ENCODE measurements around the gene CTNNAL1.
A peak's percentile ranks its signal among the peaks of the same experiment; 100 is the strongest.

Gene CTNNAL1

GRCh38 chr9:109028457-109028856 lies 15.2 kb upstream of the CTNNAL1 start:
- Histone ChIP-seq H3K36me3 (peaks cover 86% of the 10 kb centered on the region), H4K20me1 (0 out of 2 replicates have a peak, but pooled peaks cover 17% of the 10 kb centered on the region), H3K27ac (no peak overlapping the region), H3K27me3 (no peaks in the 10 kb centered on the region), H3K9me3 (no peaks in the 10 kb centered on the region), H3K9ac (no peak overlapping the region), H3K4me3 (no peak overlapping the region), H3K4me1 (no peaks in the 10 kb centered on the region), H3K4me2 (no peak overlapping the region)
- TF ChIP-seq Cebpa-rat (IDR thresholded peaks at IDR 0.05), result no peak

- Histone ChIP-seq H3K4me2 (no peak overlapping the region), H3K9me3 (no peaks in the 10 kb centered on the region), H3K9ac (no peak overlapping the region), H3K4me3 (no peak overlapping the region), H3K27me3 (no peaks in the 10 kb centered on the region), H3K27ac (no peak overlapping the region), H3K4me1 (no peaks in the 10 kb centered on the region), H4K20me1 (0 out of 2 replicates have a peak, but pooled peaks cover 17% of the 10 kb centered on the region), H3K36me3 (peaks cover 74% of the 10 kb centered on the region)
- no peak for TF ChIP-seq Cebpa-rat (IDR thresholded peaks at IDR 0.05)
Observed at GRCh38 chr9:109027176-109027575, 13.9 kb upstream of the CTNNAL1 start.

GRCh38 chr9:109026306-109026705 lies 13.0 kb upstream of the CTNNAL1 start:
- Histone ChIP-seq H3K9me3 (no peaks in the 10 kb centered on the region), H3K27ac (no peak overlapping the region), H3K27me3 (no peaks in the 10 kb centered on the region), H3K4me2 (no peak overlapping the region), H3K4me1 (no peaks in the 10 kb centered on the region; the same call in 1 of the 2 replicates), H3K4me3 (no peak overlapping the region), H3K36me3 (peaks cover 74% of the 10 kb centered on the region), H3K9ac (no peak overlapping the region), H4K20me1 (0 out of 2 replicates have a peak, but pooled peaks cover 25% of the 10 kb centered on the region)
- TF ChIP-seq Cebpa-rat (IDR thresholded peaks at IDR 0.05), result no peak

- Histone ChIP-seq H3K4me1 (peaks cover 22% of the 10 kb centered on the region), H3K9me3 (no peaks in the 10 kb centered on the region), H3K36me3 (peaks cover 74% of the 10 kb centered on the region), H3K27ac (no peak overlapping the region), H4K20me1 (peaks cover 30% of the 10 kb centered on the region; the same call in 1 of the 2 replicates), H3K4me3 (no peak overlapping the region), H3K9ac (no peak overlapping the region), H3K4me2 (no peak overlapping the region), H3K27me3 (no peaks in the 10 kb centered on the region)
- TF ChIP-seq Cebpa-rat (IDR thresholded peaks at IDR 0.05), result no peak
Observed at GRCh38 chr9:109022873-109023272, 9.6 kb upstream of the CTNNAL1 start.

GRCh38 chr9:109020581-109021511 lies 7.5 kb upstream of the CTNNAL1 start:
- Histone ChIP-seq H3K27me3 (no peaks in the 10 kb centered on the region), H4K20me1 (peaks cover 25% of the 10 kb centered on the region; the same call in 1 of the 2 replicates), H3K36me3 (peaks cover 54% of the 10 kb centered on the region), H3K4me1 (peaks cover 43% of the 10 kb centered on the region), H3K9me3 (no peaks in the 10 kb centered on the region), H3K27ac (no peak overlapping the region), H3K9ac (no peak overlapping the region), H3K4me2 (no peak overlapping the region), H3K4me3 (no peak overlapping the region)
- TF ChIP-seq Cebpa-rat (IDR thresholded peaks at IDR 0.05), result peak; percentile 51; the same call in 1 of the 2 replicates

- Histone ChIP-seq H4K20me1 (peaks cover 19% of the 10 kb centered on the region; the same call in 1 of the 2 replicates), H3K27ac (no peak overlapping the region), H3K9me3 (no peaks in the 10 kb centered on the region), H3K4me1 (peaks cover 50% of the 10 kb centered on the region), H3K4me2 (no peak overlapping the region), H3K27me3 (no peaks in the 10 kb centered on the region), H3K9ac (no peak overlapping the region), H3K4me3 (no peak overlapping the region), H3K36me3 (peaks cover 47% of the 10 kb centered on the region)
- TF ChIP-seq Cebpa-rat (IDR thresholded peaks at IDR 0.05), result no peak
Observed at GRCh38 chr9:109020113-109020512, 6.8 kb upstream of the CTNNAL1 start.

GRCh38 chr9:109019420-109019819 lies 6.1 kb upstream of the CTNNAL1 start:
- TF ChIP-seq Cebpa-rat (IDR thresholded peaks at IDR 0.05), result no peak
- H3K4me1 ChIP-seq, result peaks cover 57% of the 10 kb centered on the region
- peaks cover 40% of the 10 kb centered on the region for H3K36me3 ChIP-seq

GRCh38 chr9:109017493-109017892 lies 4.2 kb upstream of the CTNNAL1 start:
- peaks cover 69% of the 10 kb centered on the region for H3K4me1 ChIP-seq
- H3K4me3 ChIP-seq, result no peak overlapping the region
- peaks cover 33% of the 10 kb centered on the region for H3K36me3 ChIP-seq
- H3K9me3 ChIP-seq, result no peaks in the 10 kb centered on the region
- TF ChIP-seq Cebpa-rat (IDR thresholded peaks at IDR 0.05), result no peak
- H3K4me2 ChIP-seq, result peak overlapping the region; percentile 74
- peaks cover 13% of the 10 kb centered on the region; the same call in 1 of the 2 replicates for H4K20me1 ChIP-seq
- H3K27me3 ChIP-seq, result no peaks in the 10 kb centered on the region
- H3K27ac ChIP-seq, result peak overlapping the region; percentile 59; the same call in 1 of the 2 replicates
- peak overlapping the region; percentile 58; the same call in 1 of the 2 replicates for H3K9ac ChIP-seq

More at GRCh38 chr9:109019420-109019819, 6.1 kb upstream of the CTNNAL1 start:
- Histone ChIP-seq H3K9me3 (no peaks in the 10 kb centered on the region), H3K27me3 (no peaks in the 10 kb centered on the region), H3K4me2 (no peak overlapping the region), H3K27ac (no peak overlapping the region), H3K4me3 (no peak overlapping the region), H4K20me1 (peaks cover 13% of the 10 kb centered on the region; the same call in 1 of the 2 replicates), H3K9ac (no peak overlapping the region)

- Histone ChIP-seq H3K4me3 (no peak overlapping the region), H3K4me1 (peaks cover 73% of the 10 kb centered on the region), H4K20me1 (peaks cover 12% of the 10 kb centered on the region; the same call in 1 of the 2 replicates), H3K4me2 (peak overlapping the region; percentile 74), H3K27me3 (no peaks in the 10 kb centered on the region), H3K27ac (peak overlapping the region; percentile 59), H3K9ac (peak overlapping the region; percentile 58; the same call in 1 of the 2 replicates), H3K36me3 (peaks cover 33% of the 10 kb centered on the region), H3K9me3 (no peaks in the 10 kb centered on the region)
- no peak for TF ChIP-seq Cebpa-rat (IDR thresholded peaks at IDR 0.05)
Observed at GRCh38 chr9:109017061-109017460, 3.8 kb upstream of the CTNNAL1 start.

GRCh38 chr9:109016132-109016531 lies 2.8 kb upstream of the CTNNAL1 start:
- Histone ChIP-seq H3K27ac (peak overlapping the region; percentile 59), H3K4me3 (no peak overlapping the region), H3K4me1 (peaks cover 82% of the 10 kb centered on the region), H3K9me3 (no peaks in the 10 kb centered on the region), H3K36me3 (peaks cover 25% of the 10 kb centered on the region), H3K4me2 (peak overlapping the region; percentile 74), H4K20me1 (peaks cover 3% of the 10 kb centered on the region; the same call in 1 of the 2 replicates), H3K27me3 (no peaks in the 10 kb centered on the region), H3K9ac (peak overlapping the region; percentile 58; the same call in 1 of the 2 replicates)
- TF ChIP-seq Cebpa-rat (IDR thresholded peaks at IDR 0.05), result no peak

Data from BLaER1 (cell line).